Dermis microvascular lymphatic vessel endothelial cell (primary cell): ENCODE data around the gene NEDD4. TPM values are rescaled to one million over a fixed set of nuclear protein-coding genes. Genes with fewer than 3 reads are reported as not detected.
"Not testable (repeated sequence)": the region's sequence is repeated elsewhere in the genome, so short reads cannot be mapped to it uniquely, and the experiment has no call there.

ENCODE experiments used
- DNase-seq, 2 donors: peaks; one replicate each; pipeline versions ENCODE4 v3.0.0 to v3.0.0-alpha.2; 2010; ENCODE audit warnings: low read depth in 2 of 2
- total RNA-seq: library from RNA; depleted of rRNA; stranded (reverse); fragments of >200 nt; gene quantifications from 2 replicates; pipeline ENCODE4 v1.2.1, GENCODE V29; 2014

Gene NEDD4
- total RNA-seq, 1 donor from 2014 or later, result 23.2 TPM

DNA sequence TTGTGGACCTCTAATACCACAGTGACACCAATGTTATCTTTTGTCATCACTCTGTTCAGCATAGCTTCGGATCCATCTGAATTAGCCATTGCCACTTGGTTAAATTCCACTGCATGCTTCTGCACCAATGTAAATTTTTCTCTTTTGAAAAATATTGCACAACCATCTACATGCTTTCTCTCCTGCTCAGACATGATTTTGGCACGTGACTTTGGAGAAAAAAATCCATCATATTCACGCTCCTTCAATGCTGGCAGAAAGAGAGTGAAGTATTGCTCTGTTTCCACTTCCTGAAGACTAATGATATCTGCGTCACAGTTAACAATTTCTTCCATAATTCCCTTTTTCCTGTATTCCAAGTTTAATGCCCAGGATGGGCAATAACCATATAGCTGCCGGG is 13.0 kb upstream of the NEDD4 start:
- DNase-seq, result not testable (repeated sequence)

- DNase-seq, result not testable (repeated sequence)
Measured at GRCh38 chr15:56004281-56004680, 10.9 kb upstream of the NEDD4 start.

DNA sequence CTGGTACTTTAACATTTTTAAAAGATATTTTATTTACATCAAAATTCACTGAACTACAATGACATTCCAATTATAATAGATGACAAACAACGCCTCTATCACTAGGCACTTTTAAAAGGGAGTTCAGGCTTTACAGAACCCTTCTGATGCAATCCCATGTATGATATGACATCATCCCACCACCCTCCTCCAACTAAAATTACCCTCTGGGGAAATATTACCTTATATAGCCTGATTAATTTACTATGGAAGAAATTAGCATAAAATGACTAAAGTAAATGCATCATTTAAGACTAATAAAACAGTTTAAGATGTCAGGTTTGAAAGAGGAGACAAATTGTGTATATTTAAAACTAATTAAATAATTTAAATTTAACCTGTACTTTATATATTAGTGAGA is 10.4 kb upstream of the NEDD4 start:
- DNase-seq, result not testable (repeated sequence)

DNA sequence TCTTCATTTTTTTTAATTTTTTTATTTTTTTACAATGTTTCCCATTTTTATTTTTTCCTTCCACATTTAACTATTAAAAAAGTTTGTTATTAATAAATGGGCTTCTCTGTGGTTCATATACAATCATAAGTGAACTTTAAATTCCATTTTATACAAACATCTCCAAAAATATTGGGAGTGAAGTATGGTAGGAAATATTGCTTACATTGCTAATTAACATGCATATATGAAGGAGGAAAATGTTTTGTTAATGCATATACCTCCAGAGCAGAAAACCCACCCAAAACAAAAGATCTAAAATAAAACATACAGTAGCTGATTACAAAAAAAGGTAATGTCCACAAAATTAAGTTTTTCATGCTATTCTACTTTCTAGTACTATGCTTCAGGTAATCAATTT is 9.9 kb upstream of the NEDD4 start:
- DNase-seq, result not testable (repeated sequence)

GRCh38 chr15:56001471-56002078 is 8.2 kb upstream of the NEDD4 start:
- DNase-seq, result no peak

GRCh38 chr15:55999658-56000057 is 6.2 kb upstream of the NEDD4 start:
- no peak for DNase-seq

DNA sequence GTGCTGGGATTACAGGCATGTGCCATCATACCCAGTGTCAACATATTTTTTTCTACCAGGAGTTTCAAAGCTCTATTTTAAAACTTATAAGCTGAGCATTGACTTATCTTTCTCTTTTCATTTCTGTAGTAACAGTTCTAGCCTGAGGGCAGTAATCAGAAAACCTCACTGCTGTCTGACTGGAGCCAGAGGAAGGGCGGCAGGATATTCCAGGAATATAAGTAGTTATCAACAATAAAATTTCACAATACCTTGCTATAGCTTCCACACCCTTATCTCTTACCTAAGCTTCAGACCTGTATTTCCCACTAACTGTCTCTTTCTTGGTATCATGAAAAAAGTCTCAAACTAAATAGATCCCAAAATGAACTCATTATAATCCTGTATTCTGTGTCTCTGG is 5.1 kb upstream of the NEDD4 start:
- DNase-seq, result no peak

DNA sequence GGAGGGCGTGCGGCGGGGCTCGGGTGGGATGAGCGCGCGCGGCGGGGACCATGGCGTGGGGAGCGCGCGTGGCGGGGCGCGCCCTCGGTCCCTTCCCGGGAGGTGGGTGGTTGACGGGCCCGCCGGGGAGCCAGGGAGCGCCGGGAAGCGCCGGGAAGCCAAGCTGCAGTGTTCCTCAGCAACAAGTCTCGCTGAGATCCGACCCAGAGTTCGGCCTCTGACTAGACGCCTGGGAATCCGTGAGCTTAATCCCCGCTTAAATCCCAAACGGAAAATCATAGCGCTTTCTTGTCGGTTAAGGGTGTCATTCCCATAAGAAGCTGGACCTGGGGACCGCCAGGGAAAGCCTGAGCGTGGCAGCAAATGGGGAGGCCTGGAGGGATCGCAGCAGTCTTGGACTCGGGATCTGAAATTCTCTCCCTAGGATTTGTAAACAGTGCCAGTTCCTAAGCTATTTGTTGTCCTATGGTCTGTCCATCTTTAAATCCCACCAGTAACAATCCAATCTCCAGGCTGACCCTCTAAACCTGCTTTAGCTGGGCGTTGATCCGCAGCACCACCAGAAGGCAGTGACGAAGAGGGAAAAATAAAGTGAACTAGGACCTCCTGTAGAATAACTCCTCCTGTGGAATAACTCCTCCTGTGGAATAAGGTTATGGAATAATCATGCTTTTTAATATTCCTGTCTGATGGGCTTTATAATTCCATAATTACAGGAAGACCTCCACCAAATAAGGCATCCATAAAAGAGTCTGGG is 570 bp upstream of the NEDD4 start:
- DNase-seq, result peak in 1 of 2 donors; percentile 62

DNA sequence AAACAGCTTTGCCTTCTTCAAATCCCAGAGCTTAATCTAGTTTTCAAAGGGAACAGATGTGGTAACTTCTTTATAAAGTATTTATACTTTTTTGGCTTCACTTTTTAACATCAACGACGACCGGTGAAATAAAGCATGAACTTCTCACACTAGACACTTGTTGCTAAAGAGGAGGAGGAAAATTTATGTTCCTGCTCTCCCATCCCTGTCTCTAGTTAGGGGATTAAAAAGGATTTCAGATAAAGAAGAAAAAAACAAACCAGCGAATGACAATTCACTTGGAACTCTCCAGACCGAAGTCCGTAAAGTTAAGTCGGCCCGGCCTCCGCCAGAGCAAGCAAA is 672 bp downstream of the NEDD4 start:
- DNase-seq, result peak in 1 of 2 donors; percentile 9

DNA sequence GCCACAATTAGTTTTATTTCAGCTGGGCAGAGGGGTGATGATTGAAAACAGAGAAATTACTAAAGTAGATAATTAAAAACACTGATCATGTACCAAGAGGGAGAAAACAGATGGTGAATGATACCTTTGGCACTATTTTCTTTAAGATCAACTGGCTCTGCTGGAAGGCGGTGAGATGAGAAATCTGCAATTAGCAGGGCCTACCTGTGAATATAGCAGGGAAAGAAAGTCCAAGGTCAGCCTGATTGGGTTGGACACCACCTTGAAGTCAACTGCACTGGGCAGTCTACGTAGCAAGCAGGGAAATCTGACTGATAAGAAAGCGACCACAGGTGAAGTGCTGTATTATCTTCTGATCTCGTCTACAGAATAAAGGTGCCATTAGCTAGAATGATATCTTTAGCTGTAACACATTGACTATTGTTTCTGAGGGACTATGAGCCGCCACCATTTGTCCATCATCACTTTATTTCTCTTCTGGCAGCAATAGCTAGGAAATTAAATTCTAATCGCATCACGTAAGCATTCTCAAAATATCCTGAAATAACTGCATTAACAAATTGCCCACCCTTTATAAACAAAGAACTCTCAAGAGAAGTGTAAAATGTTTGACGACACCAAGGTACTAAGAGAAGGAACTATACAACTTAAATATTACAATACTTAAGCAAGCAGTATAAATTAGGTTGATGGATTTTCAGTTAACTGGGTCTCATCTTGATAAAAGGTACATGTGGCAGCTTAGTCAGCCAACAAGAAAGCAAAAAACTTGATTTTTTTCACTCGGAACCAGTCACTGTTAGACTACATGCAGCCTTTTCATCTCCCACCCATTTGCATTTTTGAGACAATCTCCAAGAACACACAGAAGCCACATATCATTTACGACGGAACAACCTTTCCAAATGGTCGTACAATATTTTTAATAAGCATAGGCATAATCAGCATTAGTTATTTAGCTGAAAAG is 1.3 kb downstream of the NEDD4 start:
- peak; percentile 37 to 76 for DNase-seq

DNA sequence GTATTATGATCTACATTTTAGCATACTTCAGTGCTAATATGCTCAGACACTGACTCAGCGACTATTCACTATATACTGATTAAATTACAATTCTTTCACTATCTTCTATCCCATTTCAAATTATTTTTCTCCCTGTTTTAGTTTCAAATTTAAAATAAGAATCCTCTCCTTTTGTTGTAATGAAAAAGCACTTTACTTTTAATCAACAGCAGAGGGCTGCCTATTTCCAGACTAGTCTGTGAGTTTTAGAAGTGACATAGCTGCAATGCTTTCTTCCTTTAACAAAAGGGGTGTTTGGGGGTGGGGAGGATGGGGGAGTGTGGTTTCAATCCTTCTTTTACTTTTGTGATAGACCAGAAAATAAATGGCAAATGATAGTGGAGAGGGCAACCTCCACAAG is 2.4 kb downstream of the NEDD4 start:
- DNase-seq, result no peak

- no peak for DNase-seq
Measured at GRCh38 chr15:55990516-55990915, 2.9 kb downstream of the NEDD4 start.

GRCh38 chr15:55989383-55989782 is 4.0 kb downstream of the NEDD4 start:
- DNase-seq, result no peak

GRCh38 chr15:55981582-55982249 is 11.7 kb downstream of the NEDD4 start:
- DNase-seq, result no peak

DNA sequence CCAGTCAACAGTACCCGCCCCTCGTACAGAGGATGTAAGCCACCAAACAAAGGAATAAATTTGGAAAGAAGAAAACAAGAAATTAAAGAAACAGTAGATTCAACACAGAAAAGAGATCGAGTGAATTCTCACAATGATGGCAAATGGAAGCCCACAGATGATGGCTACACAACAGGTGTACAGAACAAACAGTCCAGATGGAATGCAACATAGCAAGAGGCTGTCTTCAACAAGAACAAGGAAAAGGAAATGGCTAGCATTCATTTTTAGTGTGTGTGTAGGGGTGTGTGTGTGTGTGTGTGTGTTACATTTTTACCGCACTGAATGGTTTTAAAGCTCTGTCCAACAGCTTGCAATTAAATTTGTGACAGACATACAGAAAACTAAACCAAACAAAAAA is 12.9 kb downstream of the NEDD4 start:
- no peak for DNase-seq

- no peak for DNase-seq
Measured at GRCh38 chr15:55977231-55977630, 16.2 kb downstream of the NEDD4 start.

DNA sequence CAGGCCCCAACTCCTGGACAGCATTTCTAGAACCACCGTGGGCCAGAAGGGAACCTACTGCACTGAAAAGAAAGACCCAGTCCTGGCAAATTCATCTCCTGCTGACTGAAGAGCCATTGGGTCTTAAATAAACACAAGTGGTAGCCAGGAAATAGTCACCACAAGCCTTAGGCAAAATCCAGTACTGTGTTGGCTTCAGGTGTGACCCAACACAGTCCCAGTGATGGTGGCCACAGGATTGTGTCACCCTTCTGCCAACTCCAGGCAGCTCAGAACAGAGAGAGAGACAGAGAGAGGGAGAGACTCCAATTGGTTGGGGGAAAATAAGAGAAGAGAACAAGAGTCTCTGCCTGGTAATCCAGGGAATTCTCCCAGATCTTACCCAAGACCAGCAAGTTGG is 23.1 kb downstream of the NEDD4 start:
- no peak for DNase-seq

DNA sequence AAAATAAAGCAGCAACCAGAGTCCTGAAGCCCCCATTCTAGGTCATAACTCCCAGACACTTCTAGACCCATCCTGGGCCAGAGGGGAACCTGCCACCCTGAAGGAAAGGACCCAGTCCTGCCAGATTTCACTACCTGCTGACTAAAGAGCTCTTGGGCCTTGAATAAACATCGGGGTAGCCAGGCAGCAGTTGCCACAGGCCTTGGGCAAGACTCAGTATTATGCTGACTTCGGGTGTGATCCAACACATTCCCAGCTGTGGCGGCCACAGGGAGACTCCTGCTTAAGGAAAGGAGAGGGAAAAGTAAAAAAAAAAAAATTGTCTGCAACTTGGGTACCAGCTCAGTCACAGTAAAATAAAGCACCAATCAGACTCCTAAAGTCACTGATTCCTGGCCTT is 23.8 kb downstream of the NEDD4 start:
- no peak for DNase-seq

- no peak for DNase-seq
Measured at GRCh38 chr15:55968923-55969322, 24.5 kb downstream of the NEDD4 start.

DNA sequence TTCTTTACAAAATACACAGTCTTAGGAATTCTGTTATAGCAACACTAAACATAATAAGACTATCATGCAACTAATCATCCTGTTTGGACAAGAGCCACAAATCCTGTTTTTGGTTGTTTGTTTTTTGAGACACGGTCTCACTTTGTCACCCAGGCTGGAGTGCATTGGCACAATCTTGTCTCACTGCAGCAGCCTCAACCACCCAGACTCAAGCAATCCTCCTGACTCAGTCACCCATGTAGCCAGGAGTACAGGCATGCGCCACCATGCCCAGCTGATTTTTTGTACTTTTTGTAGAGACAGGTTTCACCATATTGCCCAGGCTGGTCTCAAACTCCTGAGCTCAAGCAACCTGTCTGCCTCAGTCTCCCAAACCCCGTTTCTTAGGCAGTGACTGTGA is 28.3 kb downstream of the NEDD4 start:
- no peak for DNase-seq

- no peak for DNase-seq
Measured at GRCh38 chr15:55960946-55961345, 32.5 kb downstream of the NEDD4 start.
